ENCODE results near the gene ENOX1.

GRCh38 chr13:43493496-43494000, 293.2 kb downstream of the ENOX1 start:
- TF ChIP-seq CTCF (IDR thresholded peaks at IDR 0.05) (no peak), ZFX (IDR thresholded peaks at IDR 0.05; ENCODE audit: borderline replicate concordance) (no peak)
